HG03469 (cell line): ENCODE results near the gene TSPAN1.

Source experiments
- ATAC-seq: cut with Tn5 transposase; IDR thresholded peaks from one replicate; pipeline ENCODE4 v1.9.1; 2021; ENCODE audit warnings: mild to moderate bottlenecking, moderate library complexity, moderate number of reproducible peaks; ENCODE audit not compliant: unreplicated experiment

TSPAN1 gene, protein sequence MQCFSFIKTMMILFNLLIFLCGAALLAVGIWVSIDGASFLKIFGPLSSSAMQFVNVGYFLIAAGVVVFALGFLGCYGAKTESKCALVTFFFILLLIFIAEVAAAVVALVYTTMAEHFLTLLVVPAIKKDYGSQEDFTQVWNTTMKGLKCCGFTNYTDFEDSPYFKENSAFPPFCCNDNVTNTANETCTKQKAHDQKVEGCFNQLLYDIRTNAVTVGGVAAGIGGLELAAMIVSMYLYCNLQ

DNA sequence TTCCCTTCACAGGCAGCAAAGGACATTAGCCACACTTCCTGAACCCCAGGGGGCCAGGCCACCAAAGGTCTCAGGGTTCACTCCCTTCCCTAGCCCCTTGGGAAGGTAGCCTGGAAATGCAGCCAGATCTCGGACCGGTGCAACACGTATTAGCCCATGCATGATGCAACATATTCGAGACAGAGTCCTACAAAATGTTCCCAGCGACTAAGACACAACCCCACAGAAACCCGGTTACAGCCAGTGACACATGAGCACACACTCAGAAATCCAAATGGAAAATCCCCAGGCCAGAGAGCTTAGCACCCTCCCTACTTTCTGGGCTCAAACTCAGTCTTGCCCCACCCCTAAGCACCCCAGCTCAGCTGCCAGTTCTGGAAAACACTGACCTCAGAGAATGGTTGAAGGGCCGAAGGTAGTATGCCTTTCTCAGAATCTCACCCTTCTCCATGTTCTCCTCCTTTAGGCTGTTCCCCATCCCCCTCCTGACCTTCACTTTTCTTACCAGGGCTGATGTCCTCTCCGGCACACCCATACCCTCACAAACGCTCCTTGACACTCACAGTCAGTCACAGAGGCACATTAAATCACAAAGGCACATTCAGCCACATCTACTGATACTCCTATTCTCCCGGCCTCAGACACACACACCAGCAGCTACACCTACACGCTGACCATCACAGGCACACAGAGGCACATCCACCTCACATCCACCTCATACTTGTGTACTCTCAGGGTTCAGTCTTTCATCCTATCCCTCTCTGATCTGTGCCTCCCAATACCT, at the start of gene TSPAN1:
TSPAN1 (plus strand) TSS at position 640 of the 784 bp plus-strand sequence. CDS start 6,021 bp downstream, outside the sequence.
- ATAC-seq = no peak

DNA sequence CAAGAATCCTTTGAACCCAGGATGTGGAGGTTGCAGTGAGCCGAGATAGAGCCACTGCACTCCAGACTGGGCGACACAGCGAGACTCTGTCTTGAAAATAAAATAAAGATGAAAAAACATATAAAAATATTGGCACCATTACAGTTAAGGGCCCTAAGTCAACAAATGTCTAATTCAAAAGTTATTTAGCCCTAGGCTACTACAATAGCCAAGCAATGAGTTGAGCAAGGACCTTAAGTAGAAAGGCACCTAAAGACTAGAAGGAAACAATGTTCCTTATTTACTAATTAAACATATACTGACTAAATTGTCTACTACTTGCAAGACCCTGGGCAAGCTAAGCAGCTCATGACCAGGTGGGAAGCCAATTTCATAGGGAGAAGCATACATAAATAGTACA, 46.5 kb upstream of the TSPAN1 start:
- no peak for ATAC-seq

DNA sequence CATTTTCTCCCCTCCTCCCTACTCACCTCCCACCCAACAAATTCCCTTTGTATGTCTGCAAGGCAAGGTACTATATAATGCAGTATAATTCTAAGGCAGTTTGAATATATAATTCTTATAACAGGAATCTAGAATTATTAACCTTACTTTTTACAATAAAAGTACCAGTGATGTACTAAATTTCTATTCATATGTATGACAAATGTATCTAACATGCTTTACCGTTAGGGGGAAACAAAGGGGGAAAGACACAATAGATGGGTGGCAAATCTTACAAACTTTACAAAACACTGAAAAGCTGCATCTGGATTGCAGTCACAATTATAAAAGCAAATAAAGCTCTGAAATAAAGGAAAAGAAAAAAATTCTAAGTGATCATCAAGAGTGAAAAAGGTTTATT, 44.8 kb upstream of the TSPAN1 start:
- ATAC-seq = no peak

DNA sequence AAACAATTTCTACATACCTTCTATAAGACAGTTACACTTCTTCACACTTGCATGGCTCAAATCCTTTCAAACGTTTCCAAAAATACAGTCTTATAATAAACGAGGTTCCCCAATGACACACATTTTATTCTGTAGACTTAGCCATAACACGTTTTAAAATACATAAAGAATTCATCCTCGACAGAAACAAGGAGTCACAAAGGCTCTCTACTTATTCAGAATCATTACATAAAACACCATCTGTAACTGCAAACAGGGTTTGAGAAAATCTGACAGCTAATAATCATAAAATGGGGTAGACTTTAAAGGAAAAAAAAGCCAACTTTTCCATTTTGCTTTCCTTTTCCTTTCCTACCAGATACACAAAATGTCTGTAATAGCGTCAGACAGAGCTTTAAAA, 44.3 kb upstream of the TSPAN1 start:
- no peak for ATAC-seq

DNA sequence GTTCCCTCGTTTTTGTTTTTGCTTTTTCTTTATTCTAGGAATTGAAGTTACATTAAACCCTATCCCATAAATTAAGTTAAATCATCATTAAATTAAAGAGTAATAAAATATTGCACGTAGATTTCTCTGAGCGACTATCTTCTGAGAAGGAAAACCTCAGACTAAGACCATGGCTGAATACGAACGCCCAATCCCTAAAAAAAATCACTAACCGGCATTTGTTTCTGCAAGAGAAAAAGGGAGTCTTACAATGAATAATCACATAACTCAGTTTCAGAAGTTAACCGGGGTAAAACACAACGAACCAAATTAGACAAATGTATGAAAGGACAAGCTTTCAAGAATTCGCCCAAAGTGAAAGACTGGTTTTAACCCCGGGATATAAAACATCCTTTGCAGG, 43.8 kb upstream of the TSPAN1 start:
- no peak for ATAC-seq

DNA sequence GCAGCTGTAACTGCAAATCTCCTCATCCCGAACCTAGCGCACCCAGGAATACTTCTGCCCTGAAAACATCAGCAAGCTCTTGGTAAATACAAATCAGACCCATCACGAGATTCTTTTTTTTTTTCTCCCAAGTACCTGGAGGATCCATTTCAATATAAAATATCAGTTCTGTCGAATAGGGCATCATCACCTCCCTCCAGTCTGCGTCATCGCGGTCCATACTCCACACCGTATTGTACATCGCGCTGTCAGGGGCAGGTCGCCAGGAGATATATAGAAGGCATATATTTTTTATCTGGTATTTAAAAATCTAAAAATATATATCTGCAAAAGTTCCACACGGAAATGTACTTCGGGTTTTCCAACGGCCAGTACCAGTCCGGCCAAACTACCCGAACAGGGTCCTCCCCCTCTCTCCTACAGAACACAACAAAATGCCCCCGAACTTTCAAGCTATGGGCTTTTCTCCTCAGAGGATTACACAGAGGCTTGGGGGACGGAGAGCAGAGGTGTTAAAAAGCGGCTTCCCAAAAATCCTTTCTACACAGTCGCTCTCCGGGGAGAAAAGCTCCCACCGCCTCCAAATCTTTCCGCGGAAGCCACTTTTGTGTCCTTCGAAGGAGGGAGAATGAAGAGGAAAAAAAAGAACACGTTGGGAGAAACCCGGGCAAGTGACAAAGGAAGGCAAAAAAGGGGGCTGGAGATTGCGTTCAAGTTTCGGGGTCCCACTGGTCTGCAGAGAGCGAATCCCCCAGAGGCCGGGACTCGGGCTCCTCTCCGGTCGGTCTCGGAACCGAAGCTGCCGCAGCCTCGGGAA, 43.0 kb upstream of the TSPAN1 start:
- ATAC-seq = no peak

DNA sequence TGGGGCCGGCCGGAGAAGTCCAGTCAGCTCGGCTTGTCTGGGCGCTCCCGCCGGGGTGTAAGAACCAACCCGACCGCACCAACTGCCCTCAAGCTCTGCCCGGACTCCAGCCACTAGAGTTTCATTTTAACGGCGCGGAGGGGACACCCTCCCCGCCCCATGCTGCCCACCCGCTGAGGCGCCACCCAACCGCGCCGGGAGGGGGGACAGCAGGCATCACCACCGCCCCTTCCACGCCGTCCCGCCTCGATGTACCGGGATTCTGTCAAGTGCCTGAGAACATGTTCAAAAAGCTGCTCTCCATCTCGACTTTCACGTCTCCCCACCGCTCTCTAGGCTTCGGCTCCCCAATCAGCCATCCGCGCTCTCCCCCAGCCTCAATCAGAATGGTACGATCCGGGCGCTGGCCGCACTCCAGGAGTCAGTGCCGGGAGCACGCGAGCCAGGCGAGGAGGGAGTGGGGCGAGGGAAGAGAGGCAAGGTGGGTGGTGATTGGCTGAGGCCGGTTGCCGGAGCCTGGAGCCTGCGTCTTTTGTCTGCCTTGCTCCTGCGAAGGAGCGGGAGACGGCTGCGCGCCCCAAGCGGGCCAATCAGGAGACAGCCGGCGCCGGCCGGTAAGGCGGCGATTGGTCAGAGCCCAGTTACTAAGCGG, 42.2 kb upstream of the TSPAN1 start, which contains the start of gene PIK3R3:
PIK3R3 (minus strand) TSS at position 101 of the 652 bp plus-strand sequence. CDS start 677 bp downstream, outside the sequence.
- ATAC-seq = peak; percentile 86

DNA sequence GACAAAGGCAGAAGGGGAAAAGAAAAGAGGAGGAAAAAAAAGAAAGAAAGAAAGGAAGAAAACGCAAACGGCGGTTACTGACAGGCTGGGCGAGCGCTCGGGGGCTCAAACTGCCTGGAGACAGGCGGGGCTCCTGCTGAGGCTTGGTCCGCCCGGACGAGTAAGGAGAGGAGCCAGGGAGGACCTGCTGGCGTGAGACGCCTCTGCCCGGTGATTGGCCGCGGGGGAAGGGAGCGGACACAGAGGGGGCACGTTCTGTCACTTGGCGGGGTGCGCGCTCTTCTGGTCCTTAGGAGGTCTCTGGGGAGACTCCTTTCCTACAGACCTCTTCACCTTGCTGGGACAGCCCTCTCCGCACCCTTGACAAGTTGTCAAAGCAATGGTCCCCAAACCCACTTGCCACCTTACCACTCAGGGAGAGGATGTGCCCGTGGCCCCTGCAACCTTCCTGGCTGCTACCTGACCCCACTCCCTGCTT, 41.7 kb upstream of the TSPAN1 start:
- peak; percentile 18 for ATAC-seq

DNA sequence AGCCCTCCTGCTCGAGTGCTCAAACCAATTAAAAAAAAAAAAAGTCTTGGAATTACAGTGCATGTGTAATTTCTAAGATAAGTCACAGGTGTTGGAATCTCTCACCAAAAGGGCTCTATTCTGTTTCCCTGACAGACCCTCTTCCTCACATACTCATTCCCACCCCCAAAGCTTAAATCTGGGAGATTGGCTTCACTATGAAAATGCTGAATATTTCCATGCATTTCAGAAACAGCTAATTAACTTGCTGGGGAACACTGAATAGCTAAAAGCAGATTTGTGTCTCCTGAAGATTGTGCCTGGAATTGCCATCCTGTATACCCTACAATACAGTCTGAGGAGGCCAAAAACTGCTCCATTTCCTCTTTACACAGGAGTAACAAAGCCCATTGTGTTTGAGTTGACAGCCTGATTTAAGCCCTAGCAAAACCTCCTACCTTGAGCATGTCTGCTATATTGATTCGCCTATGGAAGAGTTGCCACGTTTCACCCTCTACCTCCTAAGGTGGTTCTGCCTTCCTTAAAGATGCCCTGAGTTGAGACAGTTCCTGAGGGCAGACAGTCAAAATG, 41.0 kb upstream of the TSPAN1 start:
- no peak for ATAC-seq

DNA sequence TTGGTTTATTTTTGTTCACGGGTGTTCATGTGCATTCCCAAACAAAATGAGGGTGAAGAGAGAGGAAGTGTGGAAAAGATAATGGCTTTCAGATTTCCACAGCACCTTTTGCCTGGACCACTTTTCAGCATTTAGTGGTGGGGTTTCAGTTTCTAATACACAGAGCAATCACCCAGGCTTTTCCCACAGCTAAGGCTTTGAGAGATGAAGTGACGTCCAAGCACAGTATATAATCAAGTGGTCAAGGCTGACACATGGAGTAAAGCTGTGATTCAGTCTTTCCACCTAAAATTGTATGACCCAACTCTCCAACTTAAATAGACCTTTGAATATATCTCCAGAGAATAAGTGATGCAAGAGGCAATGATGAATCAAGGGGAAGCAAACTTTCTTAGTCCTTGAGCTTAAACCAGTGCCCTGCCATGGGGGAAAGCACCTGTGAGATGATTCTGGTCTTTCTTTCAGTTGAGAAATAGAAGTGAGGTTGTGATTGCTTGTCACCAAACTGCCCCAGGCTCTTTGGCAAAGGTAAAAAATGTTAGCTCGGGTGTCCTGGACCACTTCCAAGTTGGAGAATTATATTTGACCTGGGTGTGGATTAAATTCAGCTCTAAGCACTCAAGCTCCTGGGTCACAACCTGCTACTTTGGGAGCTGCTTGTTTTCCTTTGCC, 40.1 kb upstream of the TSPAN1 start:
- no peak for ATAC-seq

DNA sequence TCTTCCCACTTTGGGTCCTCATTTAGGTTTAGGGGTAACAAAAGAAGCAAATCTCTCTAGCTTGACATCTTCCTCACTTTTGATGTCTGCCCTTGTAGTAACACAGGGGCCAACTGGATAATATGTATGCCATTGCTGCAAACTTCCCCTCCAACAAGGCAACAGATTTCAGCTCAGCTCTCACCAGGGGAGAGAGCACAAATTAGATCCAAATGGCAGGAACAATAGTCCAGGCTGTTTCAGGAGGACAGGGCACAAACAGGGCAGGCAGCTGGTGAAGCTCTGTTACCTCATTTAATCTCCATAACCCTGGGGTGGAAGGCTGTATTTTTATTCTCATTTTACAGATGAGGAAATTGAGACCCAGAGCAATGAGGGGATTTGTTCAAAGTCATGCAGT, 38.2 kb upstream of the TSPAN1 start:
- ATAC-seq = no peak

DNA sequence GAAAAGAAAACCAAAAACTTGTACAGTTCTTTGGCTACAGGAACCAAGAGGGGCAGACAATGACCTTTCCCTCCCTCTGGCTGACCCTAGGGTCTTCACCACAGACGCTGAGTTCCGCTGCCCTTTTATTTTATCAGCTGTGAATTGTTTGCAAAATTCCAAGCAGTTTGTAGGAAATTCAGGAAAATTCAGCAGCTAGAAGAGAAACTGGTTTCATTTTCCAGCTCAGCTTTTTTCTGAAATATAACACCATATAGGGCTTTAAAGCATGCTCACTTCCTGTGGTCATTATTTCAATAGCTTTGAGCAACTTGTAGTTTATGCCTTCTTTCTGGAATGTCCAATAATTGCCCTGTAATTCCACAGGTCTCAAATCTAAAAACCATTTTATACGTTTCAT, 37.0 kb upstream of the TSPAN1 start:
- no peak for ATAC-seq

DNA sequence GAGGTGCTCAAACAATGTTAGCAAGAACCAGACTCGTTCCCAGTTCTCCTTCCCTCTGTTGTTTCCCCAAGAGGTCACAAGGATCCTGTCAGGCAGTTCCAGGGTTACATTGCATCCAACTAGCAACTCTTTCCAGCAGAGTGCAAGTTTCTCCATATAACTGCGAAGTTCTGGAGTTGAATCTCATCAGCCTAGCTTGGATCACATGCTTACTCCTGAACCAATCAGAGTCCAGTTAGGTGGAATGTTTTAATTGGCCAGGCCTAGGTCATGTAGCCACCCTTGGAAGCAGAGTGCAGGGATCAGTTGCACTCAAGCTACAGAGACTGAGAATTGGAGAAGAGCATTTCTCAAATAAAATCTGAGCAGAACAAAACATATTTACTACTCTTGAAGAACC, 26.6 kb upstream of the TSPAN1 start:
- no peak for ATAC-seq

DNA sequence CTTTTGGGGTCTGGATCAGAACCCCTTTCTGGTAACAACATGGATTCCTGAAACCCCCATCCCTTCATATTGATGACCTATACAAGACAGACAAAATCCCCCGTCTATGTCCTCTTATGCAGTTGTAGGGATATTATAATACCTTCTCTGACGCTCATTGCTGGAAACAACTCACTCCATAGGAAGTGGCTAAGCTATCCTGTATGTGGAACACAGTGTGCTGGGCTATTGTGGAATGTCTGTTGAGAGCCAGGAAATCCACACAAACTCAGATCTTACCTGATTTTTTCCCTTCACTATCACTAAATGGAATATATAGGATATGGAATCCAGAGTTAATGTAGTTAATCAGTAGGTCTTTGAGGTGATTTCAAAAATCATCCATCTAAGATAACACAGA, 24.8 kb upstream of the TSPAN1 start:
- ATAC-seq = no peak

DNA sequence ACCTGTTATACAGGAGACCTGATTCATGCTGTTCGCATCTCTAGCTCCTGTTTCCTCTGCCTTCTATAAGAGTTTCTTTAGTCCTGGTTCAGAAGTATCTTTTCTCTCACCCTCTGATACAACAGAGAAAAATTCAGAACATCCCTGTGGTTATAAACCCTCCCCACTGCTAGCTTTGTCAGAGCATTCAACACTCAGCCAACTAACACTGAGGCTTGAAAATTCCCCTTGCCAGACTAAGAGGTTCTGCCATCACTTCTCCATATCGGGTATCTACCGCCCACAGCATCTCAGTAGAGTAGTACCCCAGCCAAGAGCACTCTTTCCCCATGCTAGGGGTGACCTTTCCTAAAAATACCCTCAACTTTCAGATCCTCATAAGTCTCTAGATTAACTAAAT, 22.9 kb upstream of the TSPAN1 start:
- no peak for ATAC-seq

DNA sequence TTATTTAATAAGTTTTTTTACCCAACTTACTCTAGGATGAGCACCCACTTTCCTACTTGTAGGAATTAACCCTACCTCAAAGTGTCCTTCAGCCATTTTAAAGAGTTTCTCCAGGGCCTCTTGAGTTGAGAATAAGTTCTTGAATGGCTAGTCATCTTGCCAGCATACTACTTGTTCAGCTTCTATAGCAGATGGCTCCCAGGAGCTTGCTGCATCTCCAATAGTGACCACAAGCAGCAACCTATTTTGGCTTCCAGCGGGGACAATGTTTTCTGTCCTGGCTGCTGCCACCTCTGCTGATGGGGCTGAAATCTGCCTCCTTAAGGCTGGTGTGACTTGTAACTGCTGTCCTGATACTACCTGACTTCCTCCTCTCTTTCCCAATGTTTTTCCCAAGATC, 21.7 kb upstream of the TSPAN1 start:
- no peak for ATAC-seq

DNA sequence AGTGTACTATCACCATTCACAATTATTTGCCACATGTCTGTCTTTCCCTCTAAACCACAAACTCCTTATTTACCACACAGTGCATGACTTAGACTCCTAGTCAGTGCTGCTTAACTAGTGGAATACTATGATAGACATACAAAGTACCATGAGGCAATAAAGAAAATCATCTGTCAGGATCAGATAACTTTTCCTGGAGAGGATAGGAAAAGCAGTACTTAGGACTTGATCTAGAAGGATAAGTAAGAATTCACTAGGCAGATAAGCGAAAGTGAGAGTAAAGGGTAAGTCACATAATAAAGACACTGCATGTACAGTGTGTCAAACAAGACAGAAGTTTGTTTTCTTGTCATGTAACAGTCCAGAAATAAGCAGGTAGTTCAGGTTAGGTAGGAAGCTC, 21.2 kb upstream of the TSPAN1 start:
- no peak for ATAC-seq

DNA sequence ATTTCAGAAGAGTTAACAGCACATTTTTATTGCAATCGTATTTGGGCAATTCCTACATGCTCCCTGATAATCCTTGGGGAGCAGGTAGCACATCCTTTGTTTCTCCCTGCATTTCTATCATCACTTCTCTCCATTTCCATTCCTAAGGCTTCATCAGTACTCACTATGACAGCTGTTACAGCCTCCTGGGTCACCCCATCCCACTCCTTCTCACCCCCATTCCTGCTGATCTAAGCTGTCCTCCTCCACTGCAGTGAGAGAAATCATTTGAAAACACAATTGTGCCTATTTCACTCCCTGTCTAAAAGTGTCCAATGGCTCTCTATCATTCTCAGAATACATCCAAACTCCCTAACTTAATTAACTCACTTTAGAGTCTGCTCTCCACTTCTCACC, 17.0 kb upstream of the TSPAN1 start:
- ATAC-seq = no peak

DNA sequence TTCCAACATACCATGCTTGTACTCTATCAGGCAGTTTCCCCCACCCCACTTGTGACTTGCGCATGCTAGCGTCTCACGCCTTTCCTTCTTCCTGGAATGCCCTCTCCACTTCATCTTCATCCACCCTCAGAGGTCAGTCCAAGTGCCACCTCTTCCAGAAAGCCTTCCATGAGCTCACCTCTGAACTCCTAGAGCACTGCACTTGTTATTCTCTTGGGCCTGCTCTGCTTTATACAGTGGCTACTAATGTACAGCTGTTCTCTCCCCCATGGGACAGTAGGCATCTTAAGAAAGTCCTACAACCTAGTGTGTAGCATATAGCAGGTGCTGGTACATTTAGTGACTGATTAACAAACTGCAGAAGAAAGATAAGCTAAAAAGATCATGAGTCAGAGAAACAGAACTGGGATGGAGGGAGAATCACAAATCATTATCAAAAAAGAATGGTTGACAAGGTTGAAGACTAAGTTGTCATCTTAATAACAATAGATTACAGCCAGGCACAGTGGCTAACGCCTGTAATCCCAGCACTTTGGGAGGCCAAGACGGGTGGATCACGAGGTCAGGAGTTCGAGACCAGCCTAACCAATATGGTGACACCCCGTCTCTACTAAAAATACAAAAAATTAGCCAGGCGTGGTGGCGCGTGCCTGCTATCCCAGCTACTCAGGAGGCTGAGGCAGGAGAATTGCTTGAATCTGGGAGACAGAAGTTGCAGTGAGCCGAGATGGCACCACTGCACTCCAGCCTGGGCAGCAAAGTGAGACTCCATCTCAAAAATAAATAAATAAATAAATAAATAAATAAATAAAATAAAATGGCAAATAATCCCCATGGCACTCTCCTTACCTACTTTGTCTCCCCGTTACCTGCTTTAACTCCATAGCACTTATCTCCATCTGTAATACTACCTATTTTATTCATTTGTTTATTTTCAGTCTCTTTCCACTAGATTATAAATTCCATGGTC, 16.3 kb upstream of the TSPAN1 start:
- no peak for ATAC-seq
